ENCODE measurements around the gene DRAXIN.

GRCh38 chr1:11697188-11697892 lies 5.8 kb downstream of the DRAXIN start:
- TF ChIP-seq POLR2A (IDR thresholded peaks at IDR 0.05; ENCODE audit: low read length) (no peak), GATA1 (IDR thresholded peaks at IDR 0.05; ENCODE audit: low read depth, low read length) (no peak)

All from erythroblast (primary cell).